NCI-H2107 treated with DMSO at 0.1 percent for 48 hours (cell line): Measurements from ENCODE around the gene GPR37.

ENCODE experiments used
- DNase-seq: peaks from one replicate; lab custom pipeline; 2025; ENCODE audit not compliant: unreplicated experiment; lab: John Stamatoyannopoulos, UW

The GPR37 gene

GRCh38 chr7:124737760-124738300, 27.8 kb downstream of the GPR37 start:
- no peak for DNase-seq

DNA sequence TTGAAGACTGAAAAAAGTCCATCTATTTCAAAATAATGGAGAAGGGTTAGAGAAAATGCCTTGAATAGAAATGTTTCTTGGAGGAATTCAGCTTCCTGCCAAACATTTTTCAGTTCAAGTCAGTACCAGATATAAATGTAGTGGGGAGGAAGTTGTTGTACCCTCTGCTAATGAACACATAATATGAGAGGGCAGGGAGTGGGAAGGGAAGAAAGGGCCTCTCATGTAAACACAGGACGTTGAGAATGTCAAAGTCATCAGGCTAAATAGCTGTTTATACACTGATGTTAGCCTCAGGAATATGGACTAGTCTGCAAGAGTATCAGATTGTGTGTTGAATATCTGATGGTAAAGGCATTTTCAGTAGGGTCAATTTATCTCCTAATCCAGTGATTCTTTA, 37.0 kb downstream of the GPR37 start:
- DNase-seq, result no peak

GRCh38 chr7:124724507-124725192, 40.9 kb downstream of the GPR37 start:
- no peak for DNase-seq

DNA sequence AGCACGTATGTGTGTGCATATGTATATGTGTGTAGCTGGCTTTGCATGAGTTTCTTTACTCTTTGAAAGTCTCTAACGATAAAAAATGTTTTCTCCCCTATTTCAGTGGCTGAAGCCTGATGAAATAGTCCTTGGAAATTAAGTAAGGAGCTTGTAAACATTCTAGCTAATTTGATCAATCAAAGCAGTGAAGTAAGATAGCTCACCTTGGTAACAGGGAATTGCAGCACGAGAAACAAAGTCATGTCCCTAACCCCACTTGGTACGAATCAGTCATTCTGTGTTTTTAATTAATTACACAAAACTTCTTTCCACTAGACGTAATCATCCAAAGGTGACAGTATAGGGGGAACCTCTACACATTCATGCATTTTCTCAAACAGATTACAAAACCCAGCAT, 41.5 kb downstream of the GPR37 start:
- DNase-seq, result no peak

DNA sequence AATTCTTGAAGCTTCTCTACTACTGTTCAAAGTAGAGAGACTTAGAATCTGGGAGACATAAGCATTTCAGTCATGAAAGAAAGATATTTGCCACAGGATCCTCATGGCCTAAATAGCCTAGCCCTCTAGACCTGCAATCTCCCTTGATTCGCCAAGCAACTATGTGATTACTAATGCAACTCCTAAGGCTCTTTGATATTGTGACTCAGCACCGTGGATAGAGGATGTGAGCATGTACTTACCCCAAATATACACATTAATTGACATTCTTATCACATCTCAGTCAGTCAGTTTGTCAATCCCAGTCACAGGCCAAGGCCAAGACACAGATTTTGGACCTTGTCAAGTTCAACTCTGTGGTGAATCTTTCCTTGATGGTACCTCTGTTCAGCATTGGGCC, 42.6 kb downstream of the GPR37 start:
- no peak for DNase-seq

GRCh38 chr7:124722292-124722691, 43.3 kb downstream of the GPR37 start:
- no peak for DNase-seq

DNA sequence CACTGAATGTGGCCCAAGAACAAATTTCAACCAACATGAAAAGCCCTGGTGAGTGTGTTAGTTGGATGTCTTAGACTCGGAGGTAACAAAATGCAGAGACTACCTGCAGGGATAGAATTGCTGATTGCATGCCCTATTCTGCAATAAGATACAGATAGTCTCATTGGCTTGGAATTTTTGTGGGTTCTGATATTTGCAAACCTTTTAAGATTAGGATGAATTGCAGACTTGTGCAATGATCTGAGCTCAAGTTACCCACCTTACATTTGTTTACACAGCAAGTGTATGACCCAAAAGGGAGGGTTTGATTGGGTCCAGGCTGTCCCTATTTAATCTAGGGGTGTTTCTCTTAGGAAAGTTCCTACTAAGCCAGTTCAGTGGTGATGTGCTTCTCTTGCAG, 45.4 kb downstream of the GPR37 start:
- no peak for DNase-seq

DNA sequence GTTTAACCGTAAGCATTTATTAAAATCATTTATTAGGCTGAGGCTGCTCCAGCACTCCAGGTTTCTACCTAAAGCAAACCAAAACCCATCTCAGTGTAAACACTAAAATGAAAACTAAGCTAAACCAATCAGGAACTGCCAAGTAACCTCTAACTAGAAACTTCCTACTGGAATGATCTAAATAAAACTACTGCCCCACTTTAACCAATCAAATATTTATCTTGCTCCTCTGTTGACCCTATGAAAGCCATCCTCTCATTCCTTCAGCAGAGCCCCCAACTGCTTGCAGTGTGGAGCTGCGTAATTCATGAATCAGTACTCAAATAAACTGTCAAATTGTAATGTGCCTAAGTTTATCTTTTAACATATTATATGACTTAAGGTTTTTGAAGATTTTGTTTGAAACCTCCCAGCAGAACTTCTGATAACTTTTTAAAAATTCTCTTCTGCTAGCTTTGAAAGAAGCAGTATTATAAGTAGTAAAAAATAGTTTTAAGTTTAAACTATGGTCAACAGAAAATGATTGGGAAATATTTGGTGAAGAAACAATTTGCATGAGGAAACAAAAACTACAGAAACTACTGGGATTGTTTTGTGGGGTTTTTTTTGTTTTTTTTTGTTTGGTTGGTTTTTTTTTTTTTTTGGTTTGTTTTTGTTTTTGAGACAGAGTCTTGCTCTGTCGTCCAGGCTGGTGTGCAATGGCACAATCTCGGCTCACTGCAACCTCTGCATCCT, 47.4 kb downstream of the GPR37 start:
- DNase-seq, result no peak

GRCh38 chr7:124716894-124717293, 48.7 kb downstream of the GPR37 start:
- no peak for DNase-seq

DNA sequence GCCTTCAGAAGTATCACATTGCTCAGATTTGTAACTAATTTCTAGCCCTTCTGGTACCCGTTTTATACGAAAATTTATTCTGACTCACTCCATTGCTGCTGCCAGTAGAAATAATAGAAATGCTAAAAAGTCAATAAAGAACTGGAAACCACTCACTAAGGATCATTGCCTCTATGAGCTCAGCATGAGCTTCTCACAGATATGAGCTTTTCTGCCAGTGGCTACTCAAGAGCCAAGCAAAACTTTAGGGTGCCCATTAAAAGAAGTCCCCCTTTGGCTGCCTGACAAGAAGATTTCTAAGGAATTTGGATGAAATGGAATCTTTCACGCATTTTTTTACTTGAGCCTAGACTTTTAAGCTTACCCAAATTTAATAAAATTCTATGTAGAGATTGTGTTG, 52.5 kb downstream of the GPR37 start:
- DNase-seq, result no peak

DNA sequence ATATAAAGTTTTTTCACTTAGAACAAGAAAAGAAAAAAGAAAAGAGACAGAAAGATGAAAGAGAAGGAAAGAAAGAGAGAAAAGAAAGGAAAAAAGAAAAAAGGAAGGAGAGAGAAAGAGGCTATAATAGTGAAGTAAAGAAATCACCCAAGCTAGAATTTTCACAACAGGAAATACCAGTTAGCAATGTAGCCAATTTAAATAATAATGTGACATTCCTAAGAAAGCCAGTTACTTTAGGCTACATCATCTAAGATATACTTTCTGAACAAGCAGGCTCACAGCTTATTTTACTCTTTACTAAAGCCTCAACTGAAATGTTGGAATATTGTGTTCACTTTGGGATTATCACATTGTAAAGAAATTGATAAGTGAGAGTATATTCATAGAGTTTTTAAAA, 53.6 kb downstream of the GPR37 start:
- no peak for DNase-seq

GRCh38 chr7:124702385-124702784, 63.2 kb downstream of the GPR37 start:
- DNase-seq, result no peak

DNA sequence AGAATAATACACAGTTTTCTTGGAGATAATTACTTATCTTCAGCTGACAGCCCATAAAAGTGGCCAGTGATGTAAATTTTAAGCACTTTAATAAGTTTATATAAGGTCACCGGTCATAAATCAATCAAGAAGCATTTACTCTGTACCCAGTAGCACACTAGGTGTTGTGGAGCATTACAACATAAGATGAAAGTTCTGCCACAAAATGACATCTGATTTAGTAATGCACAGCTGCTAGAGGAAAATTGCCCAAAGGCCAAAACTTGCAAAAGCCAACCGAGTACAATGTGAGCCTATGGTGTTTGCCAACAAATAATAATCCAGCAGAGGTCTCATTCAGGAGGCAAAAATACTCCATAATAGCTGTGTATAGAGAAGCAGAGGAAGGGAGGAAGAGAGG, 63.6 kb downstream of the GPR37 start:
- no peak for DNase-seq

DNA sequence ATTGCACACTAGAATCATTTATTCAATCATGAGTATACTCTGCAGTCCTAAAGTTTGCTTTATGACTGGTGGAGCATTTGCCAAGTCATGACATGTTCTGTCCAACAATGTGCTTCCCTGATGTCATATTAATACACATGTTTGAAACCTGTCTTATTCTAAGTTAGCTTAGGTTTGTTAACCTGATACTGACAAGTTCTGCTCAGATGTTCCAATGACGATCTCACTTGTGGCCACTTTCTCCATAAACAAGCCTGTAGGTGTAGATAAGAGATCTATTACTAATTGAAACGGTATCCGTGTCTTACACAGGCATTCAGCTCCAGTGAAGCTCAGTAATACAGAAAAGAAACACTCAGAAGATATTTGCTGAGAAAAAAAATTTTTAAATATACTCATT, 64.9 kb downstream of the GPR37 start:
- no peak for DNase-seq

DNA sequence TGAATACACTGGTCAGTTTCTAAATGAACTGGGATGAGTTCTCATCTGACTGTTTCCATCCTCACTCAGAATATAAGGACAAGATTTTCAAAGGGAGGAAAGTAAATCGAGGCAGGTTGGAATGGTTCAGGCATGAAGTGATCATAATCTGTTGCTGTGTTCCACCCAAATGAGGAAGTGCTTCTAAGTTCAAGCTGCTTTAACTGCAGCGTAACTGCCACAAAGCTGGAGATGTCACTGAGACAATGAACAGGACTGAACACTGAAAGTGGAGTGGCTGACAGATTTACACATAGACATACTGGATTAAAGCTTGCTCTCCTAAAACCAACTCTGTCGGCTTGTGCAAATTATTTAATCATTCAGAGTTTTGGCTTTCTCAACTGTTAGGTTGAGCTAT, 66.6 kb downstream of the GPR37 start:
- no peak for DNase-seq

DNA sequence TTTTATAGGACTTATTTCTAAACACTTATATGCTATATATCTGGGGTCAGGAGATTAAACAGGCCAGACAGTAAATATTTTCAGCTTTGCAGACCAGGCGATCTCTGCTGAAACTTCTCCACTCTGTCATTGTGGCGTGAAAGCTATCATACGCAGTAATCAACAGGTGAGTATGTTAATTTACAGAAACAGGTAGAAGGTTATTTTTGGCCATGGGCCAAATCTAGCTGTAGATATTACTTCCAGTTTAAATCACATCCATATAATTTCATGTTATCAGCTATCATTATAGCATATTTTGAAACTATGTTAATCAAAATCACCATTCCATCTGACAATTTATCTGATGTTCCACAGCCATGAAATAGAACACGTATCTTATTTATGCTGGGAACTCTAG, 67.8 kb downstream of the GPR37 start:
- DNase-seq, result no peak
